ENCODE data around the gene LIPI.

DNA sequence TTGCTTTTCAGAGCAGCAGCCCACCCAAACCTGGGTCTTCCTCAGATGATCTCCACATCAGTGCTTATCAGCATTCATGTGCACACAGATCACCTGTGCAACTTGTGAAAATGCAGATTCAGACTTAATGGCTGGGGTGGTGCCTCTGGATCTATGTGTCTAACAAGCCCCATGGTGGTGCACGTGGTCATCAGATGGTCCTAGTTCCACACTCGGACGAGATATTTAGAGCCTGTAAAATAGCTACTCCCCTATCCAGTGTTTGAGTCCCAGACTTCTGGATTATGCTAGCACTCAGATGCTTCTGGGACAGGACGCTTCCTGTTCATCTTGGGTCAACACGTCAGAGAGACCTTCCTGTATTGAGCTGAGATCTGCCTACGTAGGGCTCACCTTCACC, 114.2 kb downstream of the LIPI start:
- TF ChIP-seq TSHZ2 (CRISPR knock-in tag; IDR thresholded peaks at IDR 0.05) = no peak
- no peak for TF ChIP-seq CREB5 (CRISPR knock-in tag; IDR thresholded peaks at IDR 0.05; ENCODE audit: low read depth)
- no peak for TF ChIP-seq OSR1 (CRISPR knock-in tag; IDR thresholded peaks at IDR 0.05)
- TF ChIP-seq PATZ1 (CRISPR knock-in tag; IDR thresholded peaks at IDR 0.05; ENCODE audit: borderline replicate concordance) = no peak
- TF ChIP-seq ARNTL (CRISPR knock-in tag; IDR thresholded peaks at IDR 0.05; ENCODE audit: borderline replicate concordance, low read depth) = no peak
- TF ChIP-seq ZNF8 (CRISPR knock-in tag; IDR thresholded peaks at IDR 0.05) = no peak
- TF ChIP-seq RARB (CRISPR knock-in tag; IDR thresholded peaks at IDR 0.05) = no peak
- TF ChIP-seq ZFP30 (CRISPR knock-in tag; IDR thresholded peaks at IDR 0.05) = no peak
- TF ChIP-seq ZNF565 (CRISPR knock-in tag; conservative IDR thresholded peaks at IDR 0.05; ENCODE audit: low read depth) = no peak
- TF ChIP-seq ZFP3 (CRISPR knock-in tag; IDR thresholded peaks at IDR 0.05) = no peak
- TF ChIP-seq SNAI2 (CRISPR knock-in tag; IDR thresholded peaks at IDR 0.05) = no peak
- no peak for TF ChIP-seq ESRRG (CRISPR knock-in tag; IDR thresholded peaks at IDR 0.05)
